ENCODE measurements around the gene C16orf90. TPM values are rescaled to one million over a fixed set of nuclear protein-coding genes. Genes with fewer than 3 reads are reported as not detected.

Gene C16orf90
- total RNA-seq, 1 experiment from 2014 or later = not detected

GRCh38 chr16:3515897-3516296, 20.6 kb upstream of the C16orf90 start:
- Histone ChIP-seq H3K9me3 (ENCODE audit: low read length) (no peaks in the 10 kb centered on the region), H3K27ac (ENCODE audit: low read length) (no peak overlapping the region), H3K4me2 (ENCODE audit: low read length) (no peak overlapping the region), H3K4me1 (ENCODE audit: insufficient read depth, low read length) (peaks cover 11% of the 10 kb centered on the region), H3K79me2 (ENCODE audit: low read length) (no peaks in the 10 kb centered on the region), H3K36me3 (ENCODE audit: low read depth, low read length) (no peaks in the 10 kb centered on the region; the same call in 1 of the 2 replicates), H4K20me1 (ENCODE audit: low read length) (no peaks in the 10 kb centered on the region), H2AFZ (ENCODE audit: low read length) (no peak overlapping the region), H3K27me3 (ENCODE audit: low read length) (no peaks in the 10 kb centered on the region), H3K9ac (ENCODE audit: low read length) (no peak overlapping the region), H3K4me3 (ENCODE audit: low read length) (no peak overlapping the region), H3F3A (ENCODE audit: low read length, unreplicated experiment) (no peaks in the 10 kb centered on the region), H3K9me2 (replicated peaks; ENCODE audit: low read length) (no peaks in the 10 kb centered on the region)
- no peak for ATAC-seq
- no peak for DNase-seq
- intact Hi-C loops (cut with micrococcal nuclease) = no loop called here
- BruUV-seq (replicated peaks) = no TSS peak
- no peak for TF ChIP-seq EZH2phosphoT487 (IDR thresholded peaks at IDR 0.05; ENCODE audit: borderline replicate concordance, low read length)
- CTCF ChIA-PET = no interaction called here
- POLR2A ChIA-PET (ENCODE audit: unreplicated experiment) = no interaction called here

DNA sequence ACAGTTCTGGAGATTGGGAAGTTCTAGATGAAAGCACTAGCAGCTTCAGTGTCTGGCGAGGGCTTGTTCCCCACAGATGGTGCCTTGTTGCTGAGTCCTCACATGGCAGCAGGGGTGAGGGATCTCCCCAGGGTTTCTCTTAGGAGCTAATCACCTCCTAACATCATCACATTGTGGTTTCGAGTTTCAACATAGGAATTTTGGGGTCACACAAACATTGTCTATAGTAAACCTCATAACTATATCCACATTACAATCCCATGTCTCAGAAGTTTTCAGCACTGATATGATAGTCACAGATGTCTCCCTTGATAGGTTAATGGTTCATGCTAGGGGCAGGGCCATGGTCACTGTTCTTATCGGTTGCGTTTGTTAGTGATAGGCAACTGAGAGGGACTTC, 19.3 kb upstream of the C16orf90 start:
- POLR2A ChIA-PET (ENCODE audit: unreplicated experiment) = no interaction called here
- Histone ChIP-seq H3K9ac (ENCODE audit: low read length) (no peak overlapping the region), H3F3A (ENCODE audit: low read length, unreplicated experiment) (no peaks in the 10 kb centered on the region)

GRCh38 chr16:3513892-3514583, 18.7 kb upstream of the C16orf90 start:
- H3K4me3 ChIP-seq (ENCODE audit: low read length) = no peak overlapping the region
- DNase-seq = no peak
- H4K20me1 ChIP-seq (ENCODE audit: low read length) = no peaks in the 10 kb centered on the region
- no peaks in the 10 kb centered on the region for H3K9me3 ChIP-seq (ENCODE audit: low read length)
- H3K9me2 ChIP-seq (replicated peaks; ENCODE audit: low read length) = no peaks in the 10 kb centered on the region
- intact Hi-C loops (cut with micrococcal nuclease) = no loop called here
- CTCF ChIA-PET = no interaction called here
- no peak overlapping the region for H3K9ac ChIP-seq (ENCODE audit: low read length)
- no peak overlapping the region for H3K27ac ChIP-seq (ENCODE audit: low read length)
- no peak overlapping the region for H2AFZ ChIP-seq (ENCODE audit: low read length)
- ATAC-seq = no peak
- H3F3A ChIP-seq (ENCODE audit: low read length, unreplicated experiment) = no peaks in the 10 kb centered on the region
- TF ChIP-seq EZH2phosphoT487 (IDR thresholded peaks at IDR 0.05; ENCODE audit: borderline replicate concordance, low read length) (no peak), EZH2 (IDR thresholded peaks at IDR 0.05; ENCODE audit: low read length, unreplicated experiment) (no peak), CTCF (conservative IDR thresholded peaks at IDR 0.05; ENCODE audit: low read depth, low read length) (no peak)
- no TSS peak for BruUV-seq (replicated peaks)
- POLR2A ChIA-PET (ENCODE audit: unreplicated experiment) = no interaction called here
- H3K4me2 ChIP-seq (ENCODE audit: low read length) = no peak overlapping the region
- H3K36me3 ChIP-seq (ENCODE audit: low read depth, low read length) = no peaks in the 10 kb centered on the region
- H3K27me3 ChIP-seq (ENCODE audit: low read length) = no peaks in the 10 kb centered on the region
- H3K4me1 ChIP-seq (ENCODE audit: insufficient read depth, low read length) = peaks cover 7% of the 10 kb centered on the region
- no peaks in the 10 kb centered on the region for H3K79me2 ChIP-seq (ENCODE audit: low read length)

More for the DNA sequence above, 19.3 kb upstream of the C16orf90 start:
- CTCF ChIA-PET = no interaction called here
- H3K4me2 ChIP-seq (ENCODE audit: low read length) = no peak overlapping the region
- H3K9me2 ChIP-seq (replicated peaks; ENCODE audit: low read length) = no peaks in the 10 kb centered on the region
- H3K27me3 ChIP-seq (ENCODE audit: low read length) = no peaks in the 10 kb centered on the region
- no TSS peak for BruUV-seq (replicated peaks)
- no peak overlapping the region for H3K4me3 ChIP-seq (ENCODE audit: low read length)
- intact Hi-C loops (cut with micrococcal nuclease) = no loop called here
- H3K9me3 ChIP-seq (ENCODE audit: low read length) = no peaks in the 10 kb centered on the region
- H4K20me1 ChIP-seq (ENCODE audit: low read length) = no peaks in the 10 kb centered on the region
- no peaks in the 10 kb centered on the region for H3K36me3 ChIP-seq (ENCODE audit: low read depth, low read length)
- H3K4me1 ChIP-seq (ENCODE audit: insufficient read depth, low read length) = peaks cover 8% of the 10 kb centered on the region
- no peak overlapping the region for H3K27ac ChIP-seq (ENCODE audit: low read length)
- TF ChIP-seq CTCF (conservative IDR thresholded peaks at IDR 0.05; ENCODE audit: low read depth, low read length) (no peak), EZH2 (IDR thresholded peaks at IDR 0.05; ENCODE audit: low read length, unreplicated experiment) (no peak), EZH2phosphoT487 (IDR thresholded peaks at IDR 0.05; ENCODE audit: borderline replicate concordance, low read length) (no peak)
- ATAC-seq (no peak), DNase-seq (no peak)
- H3K79me2 ChIP-seq (ENCODE audit: low read length) = no peaks in the 10 kb centered on the region
- H2AFZ ChIP-seq (ENCODE audit: low read length) = no peak overlapping the region

Measured in PC-3 (cell line).